Panc1 (cell line): ENCODE results near the gene ALLC. TPM values are rescaled to one million over a fixed set of nuclear protein-coding genes. Genes with fewer than 3 reads are reported as not detected.

Experiments
- ATAC-seq: fragments of 200-7000 bp; cut with Tn5 transposase; 2 replicates; pipeline ENCODE4 v1.9.1; 2020; ENCODE audit warnings: mild to moderate bottlenecking, moderate library complexity
- BruUV-seq: library from RNA; stranded (reverse); fragments of 400-500 nt; replicated peaks from 2 replicates; lab custom pipeline; 2021; lab: Mats Ljungman, UMichigan
- CTCF ChIA-PET: fragments of 300-600 bp; sonication (Branson Sonifier 250); formaldehyde crosslinking; loops from one replicate; lab custom pipeline; 2022; ENCODE audit warnings: antibody characterized with exemption; lab: Charles Lee
- POLR2A ChIA-PET: fragments of 300-600 bp; sonication (Branson Sonifier 250); formaldehyde crosslinking; loops from one replicate; lab custom pipeline; 2022; ENCODE audit warnings: antibody characterized with exemption; lab: Charles Lee
- DNase-seq: peaks from one replicate; pipeline ENCODE4 v3.0.0-alpha.2; 2010; ENCODE audit warnings: low read depth, low spot score
- H3K27ac ChIP-seq: 2 replicates; pipeline ENCODE4 v1.5.1; 2011; ENCODE audit warnings: mild to moderate bottlenecking, low read length, inconsistent platforms
- H3K27me3 ChIP-seq: fragments of 200-500 bp; sonication (Bioruptor generic); 2 replicates; pipeline ENCODE4 v1.6.0; 2014; ENCODE audit warnings: low read length, inconsistent platforms; ENCODE audit not compliant: control insufficient read depth, insufficient read depth
- H3K36me3 ChIP-seq: fragments of 200-500 bp; sonication (Bioruptor generic); 2 replicates; pipeline ENCODE4 v1.5.1; 2014; ENCODE audit warnings: inconsistent platforms, mild to moderate bottlenecking, low read length, moderate library complexity; ENCODE audit not compliant: control insufficient read depth, insufficient read depth
- H3K4me1 ChIP-seq: 2 replicates; pipeline ENCODE4 v1.5.1; 2011; ENCODE audit warnings: inconsistent platforms, mild to moderate bottlenecking, low read length, moderate library complexity; ENCODE audit not compliant: control insufficient read depth, insufficient read depth
- H3K4me3 ChIP-seq, 2 experiments: 2 replicates each; pipeline ENCODE4 v1.5.1; 2011 to 2012; ENCODE audit warnings: low read depth in 2 of 2, low read length in 2 of 2, mild to moderate bottlenecking in 2 of 2, inconsistent platforms in 1 of 2, moderate library complexity in 1 of 2
- H3K9me3 ChIP-seq: fragments of 200-500 bp; sonication (Bioruptor generic); 2 replicates; pipeline ENCODE4 v1.5.1; 2014; ENCODE audit warnings: low read depth, mild to moderate bottlenecking, inconsistent platforms, low read length, moderate library complexity; ENCODE audit not compliant: control insufficient read depth, insufficient read depth
- POLR2AphosphoS5 ChIP-seq: IDR thresholded peaks from 2 replicates; pipeline ENCODE4 v1.6.1; 2012; ENCODE audit warnings: mild to moderate bottlenecking, low read depth, low read length, moderate library complexity
- SIN3A ChIP-seq: IDR thresholded peaks from 2 replicates; pipeline ENCODE4 v1.6.1; 2012; ENCODE audit warnings: low read depth, mild to moderate bottlenecking, low read length, moderate library complexity, borderline replicate concordance; ENCODE audit not compliant: insufficient read depth
- TCF7L2 ChIP-seq: IDR thresholded peaks from 2 replicates; pipeline ENCODE4 v1.6.1; 2011; ENCODE audit warnings: mild to moderate bottlenecking, low read depth, low read length, inconsistent platforms
- in situ Hi-C: cut with HindIII; loops from 2 replicates; pipeline ENCODE4 v1.10.0; 2016; ENCODE audit warnings: low sequenced_read_pairs, low pct_unique_long_range_greater_than_20kb
- intact Hi-C: fragments of 100-400 bp; cut with micrococcal nuclease; formaldehyde crosslinking; loops from one replicate; pipeline ENCODE4 v1.10.0; 2022; ENCODE audit not compliant: unreplicated experiment
- total RNA-seq: library from RNA; stranded (reverse); gene quantifications from one replicate; pipeline ENCODE4 v1.2.1, GENCODE V29; 2021; ENCODE audit not compliant: unreplicated experiment
- TF ChIP-seq, protein P1 (sequence below): fragments of 450-650 bp; IDR thresholded peaks from 2 replicates; pipeline ENCODE4 v1.5.1; 2017; ENCODE audit warnings: mild to moderate bottlenecking
- TF ChIP-seq, protein P2 (sequence below), 2 experiments: IDR thresholded peaks; 2 replicates each; pipeline ENCODE4 v1.6.1; 2011 to 2012; ENCODE audit warnings: low read depth in 2 of 2, control low read depth in 1 of 2, low read length in 1 of 2, mild to moderate bottlenecking in 1 of 2, moderate library complexity in 1 of 2; ENCODE audit not compliant: insufficient read depth in 1 of 2

ALLC gene
- total RNA-seq, 1 experiment from 2014 or later, result not detected

DNA sequence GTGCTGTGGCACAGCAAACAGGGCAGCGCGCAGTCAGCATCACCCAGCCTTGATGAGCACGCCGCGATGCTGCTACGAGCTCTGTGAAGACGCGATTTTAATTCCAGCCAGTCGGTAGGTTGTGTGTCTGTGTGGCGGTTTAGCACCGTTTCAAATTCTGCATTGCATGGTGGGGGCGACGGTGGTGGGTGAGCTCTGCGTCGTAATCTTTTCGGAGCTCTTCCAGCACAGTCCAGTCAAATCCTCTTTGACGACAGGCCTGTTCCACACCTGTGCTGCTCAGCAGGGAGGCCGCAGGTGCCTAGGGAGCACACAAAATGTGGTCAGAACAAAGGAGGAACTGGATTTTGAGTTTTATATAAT lies 8.6 kb downstream of the ALLC start:
- TF ChIP-seq, protein P1, sequence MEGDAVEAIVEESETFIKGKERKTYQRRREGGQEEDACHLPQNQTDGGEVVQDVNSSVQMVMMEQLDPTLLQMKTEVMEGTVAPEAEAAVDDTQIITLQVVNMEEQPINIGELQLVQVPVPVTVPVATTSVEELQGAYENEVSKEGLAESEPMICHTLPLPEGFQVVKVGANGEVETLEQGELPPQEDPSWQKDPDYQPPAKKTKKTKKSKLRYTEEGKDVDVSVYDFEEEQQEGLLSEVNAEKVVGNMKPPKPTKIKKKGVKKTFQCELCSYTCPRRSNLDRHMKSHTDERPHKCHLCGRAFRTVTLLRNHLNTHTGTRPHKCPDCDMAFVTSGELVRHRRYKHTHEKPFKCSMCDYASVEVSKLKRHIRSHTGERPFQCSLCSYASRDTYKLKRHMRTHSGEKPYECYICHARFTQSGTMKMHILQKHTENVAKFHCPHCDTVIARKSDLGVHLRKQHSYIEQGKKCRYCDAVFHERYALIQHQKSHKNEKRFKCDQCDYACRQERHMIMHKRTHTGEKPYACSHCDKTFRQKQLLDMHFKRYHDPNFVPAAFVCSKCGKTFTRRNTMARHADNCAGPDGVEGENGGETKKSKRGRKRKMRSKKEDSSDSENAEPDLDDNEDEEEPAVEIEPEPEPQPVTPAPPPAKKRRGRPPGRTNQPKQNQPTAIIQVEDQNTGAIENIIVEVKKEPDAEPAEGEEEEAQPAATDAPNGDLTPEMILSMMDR, result no peak
- TF ChIP-seq TCF7L2 (no peak), POLR2AphosphoS5 (no peak), SIN3A (no peak)
- TF ChIP-seq, protein P2, sequence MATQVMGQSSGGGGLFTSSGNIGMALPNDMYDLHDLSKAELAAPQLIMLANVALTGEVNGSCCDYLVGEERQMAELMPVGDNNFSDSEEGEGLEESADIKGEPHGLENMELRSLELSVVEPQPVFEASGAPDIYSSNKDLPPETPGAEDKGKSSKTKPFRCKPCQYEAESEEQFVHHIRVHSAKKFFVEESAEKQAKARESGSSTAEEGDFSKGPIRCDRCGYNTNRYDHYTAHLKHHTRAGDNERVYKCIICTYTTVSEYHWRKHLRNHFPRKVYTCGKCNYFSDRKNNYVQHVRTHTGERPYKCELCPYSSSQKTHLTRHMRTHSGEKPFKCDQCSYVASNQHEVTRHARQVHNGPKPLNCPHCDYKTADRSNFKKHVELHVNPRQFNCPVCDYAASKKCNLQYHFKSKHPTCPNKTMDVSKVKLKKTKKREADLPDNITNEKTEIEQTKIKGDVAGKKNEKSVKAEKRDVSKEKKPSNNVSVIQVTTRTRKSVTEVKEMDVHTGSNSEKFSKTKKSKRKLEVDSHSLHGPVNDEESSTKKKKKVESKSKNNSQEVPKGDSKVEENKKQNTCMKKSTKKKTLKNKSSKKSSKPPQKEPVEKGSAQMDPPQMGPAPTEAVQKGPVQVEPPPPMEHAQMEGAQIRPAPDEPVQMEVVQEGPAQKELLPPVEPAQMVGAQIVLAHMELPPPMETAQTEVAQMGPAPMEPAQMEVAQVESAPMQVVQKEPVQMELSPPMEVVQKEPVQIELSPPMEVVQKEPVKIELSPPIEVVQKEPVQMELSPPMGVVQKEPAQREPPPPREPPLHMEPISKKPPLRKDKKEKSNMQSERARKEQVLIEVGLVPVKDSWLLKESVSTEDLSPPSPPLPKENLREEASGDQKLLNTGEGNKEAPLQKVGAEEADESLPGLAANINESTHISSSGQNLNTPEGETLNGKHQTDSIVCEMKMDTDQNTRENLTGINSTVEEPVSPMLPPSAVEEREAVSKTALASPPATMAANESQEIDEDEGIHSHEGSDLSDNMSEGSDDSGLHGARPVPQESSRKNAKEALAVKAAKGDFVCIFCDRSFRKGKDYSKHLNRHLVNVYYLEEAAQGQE (IDR thresholded peaks at IDR 0.05; ENCODE audit: insufficient read depth in 1 of 2, low read depth in 2 of 2, low read length in 1 of 2), result no peak
- Histone ChIP-seq H3K36me3 (no peaks in the 10 kb centered on the region), H3K27me3 (no peaks in the 10 kb centered on the region), H3K4me1 (no peaks in the 10 kb centered on the region), H3K27ac (no peak overlapping the region), H3K9me3 (no peaks in the 10 kb centered on the region), H3K4me3 (no peak overlapping the region)
- ChIA-PET POLR2A (no interaction called here), CTCF (no interaction called here)
- no peak; the same call in 1 of the 2 replicates for ATAC-seq
- intact Hi-C loops, result no loop called here
- DNase-seq, result no peak
- BruUV-seq, result no TSS peak
- in situ Hi-C loops, result no loop called here

DNA sequence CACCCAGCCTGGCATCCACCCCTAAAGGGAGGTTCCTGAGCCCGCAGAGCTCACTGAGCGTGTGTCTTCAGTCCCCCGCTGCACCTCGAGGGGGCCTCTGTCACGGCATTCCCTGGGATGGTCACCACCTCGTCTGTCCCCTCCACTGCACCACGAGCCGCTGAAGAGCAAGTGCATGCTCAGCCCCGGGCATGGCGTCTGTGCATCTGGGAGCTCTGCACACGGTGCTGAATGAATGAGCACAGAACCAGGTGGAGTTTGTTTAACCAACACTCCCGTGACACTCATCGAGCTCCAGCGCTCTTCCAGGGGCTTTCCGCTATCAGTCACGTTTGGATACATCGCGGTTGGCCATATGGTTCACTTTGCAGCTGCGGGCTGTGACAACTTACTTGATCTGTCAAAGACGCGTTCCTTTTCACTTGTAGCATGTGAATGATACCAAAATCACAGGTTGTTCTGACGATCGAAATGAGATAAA lies 9.2 kb downstream of the ALLC start:
- CTCF ChIA-PET, result no interaction called here
- Histone ChIP-seq H3K4me1 (no peaks in the 10 kb centered on the region), H3K9me3 (no peaks in the 10 kb centered on the region), H3K27me3 (no peaks in the 10 kb centered on the region), H3K36me3 (no peaks in the 10 kb centered on the region), H3K27ac (no peak overlapping the region), H3K4me3 (peak overlapping the region in 1 of 2 experiments; percentile 16; a peak in 2 of 4 replicates)
- intact Hi-C loops, result no loop called here
- DNase-seq, result no peak
- TF ChIP-seq, protein P2 (IDR thresholded peaks at IDR 0.05; ENCODE audit: insufficient read depth in 1 of 2, low read depth in 2 of 2, low read length in 1 of 2), result no peak
- TF ChIP-seq SIN3A (no peak), POLR2AphosphoS5 (no peak), TCF7L2 (no peak)
- TF ChIP-seq, protein P1, result no peak
- POLR2A ChIA-PET, result no interaction called here
- no TSS peak for BruUV-seq
- in situ Hi-C loops, result no loop called here
- ATAC-seq, result peak; percentile 66
